ENCODE measurements around the gene COX5B.

- no peak for TF ChIP-seq POLR2A (IDR thresholded peaks at IDR 0.05)
- no peak for TF ChIP-seq CTCF (IDR thresholded peaks at IDR 0.05)
Observed at GRCh38 chr2:97671526-97671925, 25.7 kb downstream of the COX5B start.
